Fibroblast of peridontal ligament (primary cell): ENCODE results near the gene SHANK3.

Experiments used
- DNase-seq: peaks from one replicate; pipeline ENCODE4 v3.0.0-alpha.2; 2010; ENCODE audit errors: extremely low read depth

The SHANK3 gene

GRCh38 chr22:50678218-50678650 lies 5.6 kb downstream of the SHANK3 start:
- no peak for DNase-seq

- no peak for DNase-seq
These were observed 6.3 kb downstream of the SHANK3 start for GRCh38 chr22:50678651-50679521.

- no peak for DNase-seq
These were observed 10.7 kb downstream of the SHANK3 start for GRCh38 chr22:50683086-50683993.

GRCh38 chr22:50683994-50684371 lies 11.4 kb downstream of the SHANK3 start:
- no peak for DNase-seq

GRCh38 chr22:50684501-50684900 lies 11.9 kb downstream of the SHANK3 start:
- DNase-seq = no peak

GRCh38 chr22:50684986-50685385 lies 12.4 kb downstream of the SHANK3 start:
- DNase-seq = peak; percentile 33

- no peak for DNase-seq
These were observed 14.2 kb downstream of the SHANK3 start for GRCh38 chr22:50686794-50687193.

- no peak for DNase-seq
These were observed 15.2 kb downstream of the SHANK3 start for GRCh38 chr22:50687829-50688228.

GRCh38 chr22:50688448-50688847 lies 15.8 kb downstream of the SHANK3 start:
- no peak for DNase-seq

- peak; percentile 67 for DNase-seq
These were observed 18.9 kb downstream of the SHANK3 start for GRCh38 chr22:50691521-50691920.

GRCh38 chr22:50693462-50693861 lies 20.8 kb downstream of the SHANK3 start:
- DNase-seq = no peak

- DNase-seq = peak; percentile 19
These were observed 21.5 kb downstream of the SHANK3 start for GRCh38 chr22:50694099-50694605.

GRCh38 chr22:50694766-50695420 lies 22.3 kb downstream of the SHANK3 start:
- no peak for DNase-seq

GRCh38 chr22:50695421-50696250 lies 23.0 kb downstream of the SHANK3 start:
- no peak for DNase-seq

- DNase-seq = no peak
These were observed 23.7 kb downstream of the SHANK3 start for GRCh38 chr22:50696251-50696798.

- no peak for DNase-seq
These were observed 24.4 kb downstream of the SHANK3 start for GRCh38 chr22:50696799-50697561.

- DNase-seq = no peak
These were observed 25.3 kb downstream of the SHANK3 start for GRCh38 chr22:50697667-50698506.

GRCh38 chr22:50698546-50698945 lies 25.9 kb downstream of the SHANK3 start:
- no peak for DNase-seq
